Measurements from ENCODE around the gene CBY3. TPM values are rescaled to one million over a fixed set of nuclear protein-coding genes. Genes with fewer than 3 reads are reported as not detected.
"Not testable (repeated sequence)": the region's sequence is repeated elsewhere in the genome, so short reads cannot be mapped to it uniquely, and the experiment has no call there.

CBY3 gene
- total RNA-seq, 1 donor from 2014 or later: not detected

DNA sequence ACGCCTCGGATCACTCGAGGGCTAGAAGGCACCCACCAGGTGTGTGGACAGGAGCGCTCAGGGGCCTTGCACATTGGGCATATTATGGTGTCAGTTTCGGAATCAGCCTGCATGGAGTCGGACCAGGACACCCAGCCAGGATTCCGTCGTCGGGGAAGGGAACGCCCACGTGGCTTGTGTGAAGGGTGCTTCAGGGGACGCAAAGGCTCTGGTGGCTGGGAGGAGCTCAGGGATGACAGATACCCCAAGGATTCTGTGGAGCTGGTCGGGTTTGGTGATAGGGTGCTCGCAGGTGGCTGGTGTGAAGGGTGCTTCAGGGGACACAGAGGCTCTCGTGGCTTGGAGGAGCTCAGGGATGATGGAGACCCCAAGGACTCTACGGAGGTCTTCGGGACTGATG lies 38.2 kb downstream of the CBY3 start:
- not testable (repeated sequence) for H3K27ac Mint-ChIP-seq (ENCODE audit: unreplicated experiment); H3K27me3 Mint-ChIP-seq (ENCODE audit: unreplicated experiment); H3K4me3 Mint-ChIP-seq (ENCODE audit: unreplicated experiment); H3K36me3 Mint-ChIP-seq (ENCODE audit: unreplicated experiment); H3K9me3 Mint-ChIP-seq (ENCODE audit: unreplicated experiment); DNase-seq; H3K4me1 Mint-ChIP-seq (ENCODE audit: low read depth, unreplicated experiment)

DNA sequence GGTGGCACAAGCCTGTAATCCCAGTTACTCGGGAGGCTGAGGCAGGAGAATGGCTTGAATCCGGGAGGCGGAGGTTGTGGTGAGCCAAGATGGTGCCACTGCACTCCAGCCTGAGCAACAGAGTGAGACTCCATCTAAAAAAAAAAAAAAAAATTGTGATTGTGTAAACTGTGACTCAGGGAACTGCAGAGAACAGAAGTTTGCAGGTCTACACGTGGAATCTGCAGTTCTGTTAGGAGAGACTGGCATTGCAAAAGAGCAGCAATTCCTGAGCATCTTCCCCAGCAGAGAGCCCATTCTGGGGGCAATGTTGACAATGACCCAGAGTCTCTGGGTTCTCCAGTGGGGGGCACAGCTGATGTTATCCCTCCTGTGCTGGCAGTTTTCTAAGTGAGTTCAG lies 39.1 kb downstream of the CBY3 start:
- H3K27ac Mint-ChIP-seq (ENCODE audit: unreplicated experiment); H3K9me3 Mint-ChIP-seq (ENCODE audit: unreplicated experiment); H3K27me3 Mint-ChIP-seq (ENCODE audit: unreplicated experiment); DNase-seq; H3K4me1 Mint-ChIP-seq (ENCODE audit: low read depth, unreplicated experiment); H3K36me3 Mint-ChIP-seq (ENCODE audit: unreplicated experiment); H3K4me3 Mint-ChIP-seq (ENCODE audit: unreplicated experiment): not testable (repeated sequence)

GRCh38 chr5:179639296-179639695 lies 41.5 kb downstream of the CBY3 start:
- not testable (repeated sequence) for H3K9me3 Mint-ChIP-seq (ENCODE audit: unreplicated experiment); H3K4me1 Mint-ChIP-seq (ENCODE audit: low read depth, unreplicated experiment); H3K36me3 Mint-ChIP-seq (ENCODE audit: unreplicated experiment); H3K4me3 Mint-ChIP-seq (ENCODE audit: unreplicated experiment); H3K27ac Mint-ChIP-seq (ENCODE audit: unreplicated experiment); DNase-seq; H3K27me3 Mint-ChIP-seq (ENCODE audit: unreplicated experiment)

GRCh38 chr5:179634370-179635172 lies 46.3 kb downstream of the CBY3 start:
- not testable (repeated sequence) for H3K27me3 Mint-ChIP-seq (ENCODE audit: unreplicated experiment); H3K36me3 Mint-ChIP-seq (ENCODE audit: unreplicated experiment); H3K4me3 Mint-ChIP-seq (ENCODE audit: unreplicated experiment); H3K4me1 Mint-ChIP-seq (ENCODE audit: low read depth, unreplicated experiment); H3K9me3 Mint-ChIP-seq (ENCODE audit: unreplicated experiment); DNase-seq; H3K27ac Mint-ChIP-seq (ENCODE audit: unreplicated experiment)

GRCh38 chr5:179633501-179634369 lies 47.1 kb downstream of the CBY3 start:
- DNase-seq; H3K27ac Mint-ChIP-seq (ENCODE audit: unreplicated experiment); H3K4me1 Mint-ChIP-seq (ENCODE audit: low read depth, unreplicated experiment); H3K4me3 Mint-ChIP-seq (ENCODE audit: unreplicated experiment); H3K36me3 Mint-ChIP-seq (ENCODE audit: unreplicated experiment); H3K9me3 Mint-ChIP-seq (ENCODE audit: unreplicated experiment); H3K27me3 Mint-ChIP-seq (ENCODE audit: unreplicated experiment): not testable (repeated sequence)

Other genes starting within 250 kb of the CBY3 start
- 30.4 TPM for gene RUFY1, start 130.5 kb downstream of the CBY3 start, total RNA-seq (ENCODE audit: unreplicated experiment)
- 1,021 TPM for gene HNRNPH1, start 57.4 kb downstream of the CBY3 start, total RNA-seq (ENCODE audit: unreplicated experiment)
- 363 TPM for gene CANX, start 17.9 kb upstream of the CBY3 start, total RNA-seq (ENCODE audit: unreplicated experiment)
- gene MAML1, start 51.8 kb upstream of the CBY3 start, total RNA-seq (ENCODE audit: unreplicated experiment): 30.0 TPM
- 0.91 TPM for gene LTC4S, start 113.0 kb upstream of the CBY3 start, total RNA-seq (ENCODE audit: unreplicated experiment)
- gene MGAT4B, start 125.8 kb upstream of the CBY3 start, total RNA-seq (ENCODE audit: unreplicated experiment): 140 TPM
- 97.0 TPM for gene SQSTM1, start 139.9 kb upstream of the CBY3 start, total RNA-seq (ENCODE audit: unreplicated experiment)
- gene MRNIP, start 177.8 kb upstream of the CBY3 start, total RNA-seq (ENCODE audit: unreplicated experiment): 60.2 TPM
- 81.8 TPM for gene TBC1D9B, start 226.9 kb upstream of the CBY3 start, total RNA-seq (ENCODE audit: unreplicated experiment)

Measured in glutamatergic neuron (in vitro differentiated cells).